ENCODE data around the gene FAF2.

DNA sequence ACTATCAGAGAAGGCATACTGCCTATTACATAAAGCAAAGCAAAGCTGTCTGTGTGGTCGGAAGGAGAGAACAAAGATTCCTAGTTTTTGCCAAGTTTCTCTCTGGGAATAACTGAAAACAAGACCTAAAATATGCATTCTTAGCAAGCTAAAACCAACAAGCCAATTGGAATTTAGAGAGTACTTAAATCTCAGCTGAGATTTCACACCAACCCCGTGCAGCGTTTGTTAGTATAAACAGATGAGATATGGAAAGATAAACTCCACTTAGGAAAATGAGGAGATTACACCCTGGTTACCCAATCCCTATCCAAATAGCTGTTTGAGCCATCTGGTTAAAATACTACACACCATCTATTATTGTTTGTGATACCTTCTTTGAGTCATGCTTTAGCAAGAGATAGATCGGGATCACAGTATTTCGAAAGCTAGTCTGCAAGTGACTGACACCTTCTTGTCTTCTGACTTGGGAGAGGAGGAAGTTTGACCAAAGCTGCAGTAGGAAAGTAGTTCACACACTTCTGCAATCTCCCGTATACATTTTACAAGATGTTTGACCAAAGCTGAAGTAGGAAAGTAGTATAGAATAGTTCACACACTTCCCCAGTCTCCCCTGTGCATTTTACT is 18.2 kb downstream of the FAF2 start:
- no peak for TF ChIP-seq SMAD1 (IDR thresholded peaks at IDR 0.05; ENCODE audit: low read depth, partially characterized antibody)
- TF ChIP-seq TCF7 (IDR thresholded peaks at IDR 0.05; ENCODE audit: borderline replicate concordance) = no peak
- no peak for TF ChIP-seq NFIC (IDR thresholded peaks at IDR 0.05; ENCODE audit: low read depth, low read length)
- TF ChIP-seq, protein P1, sequence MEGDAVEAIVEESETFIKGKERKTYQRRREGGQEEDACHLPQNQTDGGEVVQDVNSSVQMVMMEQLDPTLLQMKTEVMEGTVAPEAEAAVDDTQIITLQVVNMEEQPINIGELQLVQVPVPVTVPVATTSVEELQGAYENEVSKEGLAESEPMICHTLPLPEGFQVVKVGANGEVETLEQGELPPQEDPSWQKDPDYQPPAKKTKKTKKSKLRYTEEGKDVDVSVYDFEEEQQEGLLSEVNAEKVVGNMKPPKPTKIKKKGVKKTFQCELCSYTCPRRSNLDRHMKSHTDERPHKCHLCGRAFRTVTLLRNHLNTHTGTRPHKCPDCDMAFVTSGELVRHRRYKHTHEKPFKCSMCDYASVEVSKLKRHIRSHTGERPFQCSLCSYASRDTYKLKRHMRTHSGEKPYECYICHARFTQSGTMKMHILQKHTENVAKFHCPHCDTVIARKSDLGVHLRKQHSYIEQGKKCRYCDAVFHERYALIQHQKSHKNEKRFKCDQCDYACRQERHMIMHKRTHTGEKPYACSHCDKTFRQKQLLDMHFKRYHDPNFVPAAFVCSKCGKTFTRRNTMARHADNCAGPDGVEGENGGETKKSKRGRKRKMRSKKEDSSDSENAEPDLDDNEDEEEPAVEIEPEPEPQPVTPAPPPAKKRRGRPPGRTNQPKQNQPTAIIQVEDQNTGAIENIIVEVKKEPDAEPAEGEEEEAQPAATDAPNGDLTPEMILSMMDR (IDR thresholded peaks at IDR 0.05 in 2 of 3, conservative IDR thresholded peaks at IDR 0.05 in 1 of 3; ENCODE audit: control insufficient read depth in 2 of 3, extremely low read depth in 1 of 3, insufficient read depth in 1 of 3, low read depth in 3 of 3, low read length in 3 of 3) = no peak
- TF ChIP-seq POLR2AphosphoS5 (IDR thresholded peaks at IDR 0.05; ENCODE audit: low read length) = no peak
- TF ChIP-seq, protein P2, sequence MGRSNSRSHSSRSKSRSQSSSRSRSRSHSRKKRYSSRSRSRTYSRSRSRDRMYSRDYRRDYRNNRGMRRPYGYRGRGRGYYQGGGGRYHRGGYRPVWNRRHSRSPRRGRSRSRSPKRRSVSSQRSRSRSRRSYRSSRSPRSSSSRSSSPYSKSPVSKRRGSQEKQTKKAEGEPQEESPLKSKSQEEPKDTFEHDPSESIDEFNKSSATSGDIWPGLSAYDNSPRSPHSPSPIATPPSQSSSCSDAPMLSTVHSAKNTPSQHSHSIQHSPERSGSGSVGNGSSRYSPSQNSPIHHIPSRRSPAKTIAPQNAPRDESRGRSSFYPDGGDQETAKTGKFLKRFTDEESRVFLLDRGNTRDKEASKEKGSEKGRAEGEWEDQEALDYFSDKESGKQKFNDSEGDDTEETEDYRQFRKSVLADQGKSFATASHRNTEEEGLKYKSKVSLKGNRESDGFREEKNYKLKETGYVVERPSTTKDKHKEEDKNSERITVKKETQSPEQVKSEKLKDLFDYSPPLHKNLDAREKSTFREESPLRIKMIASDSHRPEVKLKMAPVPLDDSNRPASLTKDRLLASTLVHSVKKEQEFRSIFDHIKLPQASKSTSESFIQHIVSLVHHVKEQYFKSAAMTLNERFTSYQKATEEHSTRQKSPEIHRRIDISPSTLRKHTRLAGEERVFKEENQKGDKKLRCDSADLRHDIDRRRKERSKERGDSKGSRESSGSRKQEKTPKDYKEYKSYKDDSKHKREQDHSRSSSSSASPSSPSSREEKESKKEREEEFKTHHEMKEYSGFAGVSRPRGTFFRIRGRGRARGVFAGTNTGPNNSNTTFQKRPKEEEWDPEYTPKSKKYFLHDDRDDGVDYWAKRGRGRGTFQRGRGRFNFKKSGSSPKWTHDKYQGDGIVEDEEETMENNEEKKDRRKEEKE (IDR thresholded peaks at IDR 0.05) = no peak
- TF ChIP-seq FOXK2 (IDR thresholded peaks at IDR 0.05) = no peak
- TF ChIP-seq EP300 (IDR thresholded peaks at IDR 0.05; ENCODE audit: borderline replicate concordance in 1 of 2, control insufficient read depth in 1 of 2, low read depth in 2 of 2, low read length in 2 of 2) = no peak
- no peak for TF ChIP-seq SMC3 (IDR thresholded peaks at IDR 0.05; ENCODE audit: borderline replicate concordance, low read length)
- TF ChIP-seq TBL1XR1 (IDR thresholded peaks at IDR 0.05; ENCODE audit: low read depth, low read length) = no peak
- TF ChIP-seq, protein P3, sequence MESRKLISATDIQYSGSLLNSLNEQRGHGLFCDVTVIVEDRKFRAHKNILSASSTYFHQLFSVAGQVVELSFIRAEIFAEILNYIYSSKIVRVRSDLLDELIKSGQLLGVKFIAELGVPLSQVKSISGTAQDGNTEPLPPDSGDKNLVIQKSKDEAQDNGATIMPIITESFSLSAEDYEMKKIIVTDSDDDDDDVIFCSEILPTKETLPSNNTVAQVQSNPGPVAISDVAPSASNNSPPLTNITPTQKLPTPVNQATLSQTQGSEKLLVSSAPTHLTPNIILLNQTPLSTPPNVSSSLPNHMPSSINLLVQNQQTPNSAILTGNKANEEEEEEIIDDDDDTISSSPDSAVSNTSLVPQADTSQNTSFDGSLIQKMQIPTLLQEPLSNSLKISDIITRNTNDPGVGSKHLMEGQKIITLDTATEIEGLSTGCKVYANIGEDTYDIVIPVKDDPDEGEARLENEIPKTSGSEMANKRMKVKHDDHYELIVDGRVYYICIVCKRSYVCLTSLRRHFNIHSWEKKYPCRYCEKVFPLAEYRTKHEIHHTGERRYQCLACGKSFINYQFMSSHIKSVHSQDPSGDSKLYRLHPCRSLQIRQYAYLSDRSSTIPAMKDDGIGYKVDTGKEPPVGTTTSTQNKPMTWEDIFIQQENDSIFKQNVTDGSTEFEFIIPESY (IDR thresholded peaks at IDR 0.05) = no peak

Data from GM12878 (cell line).